GM18499 (cell line): ENCODE measurements around the gene ELP5.

Experiments used
- ATAC-seq: cut with Tn5 transposase; IDR thresholded peaks from one replicate; pipeline ENCODE4 v1.9.1; 2021; ENCODE audit warnings: moderate number of reproducible peaks; ENCODE audit not compliant: insufficient read depth, unreplicated experiment

The ELP5 gene

GRCh38 chr17:7218166-7218565, 33.8 kb upstream of the ELP5 start:
- ATAC-seq = no peak

- ATAC-seq = no peak
Measured at GRCh38 chr17:7218758-7219157, 33.3 kb upstream of the ELP5 start.

- ATAC-seq = no peak
Measured at GRCh38 chr17:7219229-7219811, 32.7 kb upstream of the ELP5 start.

GRCh38 chr17:7219812-7220592, 32.0 kb upstream of the ELP5 start, which contains the start of the genes ACADVL and DLG4:
TSS of gene ACADVL (plus strand) at chr17:7219938. CDS start at chr17:7219985, 47 bp downstream.
TSS of gene DLG4 (minus strand) at chr17:7219836.
- no peak for ATAC-seq

GRCh38 chr17:7220593-7221277, 31.3 kb upstream of the ELP5 start:
- no peak for ATAC-seq

- no peak for ATAC-seq
Measured at GRCh38 chr17:7221278-7222092, 30.5 kb upstream of the ELP5 start.

- no peak for ATAC-seq
Measured at GRCh38 chr17:7222093-7222971, 29.7 kb upstream of the ELP5 start.

- ATAC-seq = no peak
Measured at GRCh38 chr17:7222972-7223292, 29.1 kb upstream of the ELP5 start.

- ATAC-seq = no peak
Measured at GRCh38 chr17:7223375-7223774, 28.6 kb upstream of the ELP5 start.

- no peak for ATAC-seq
Measured at GRCh38 chr17:7224110-7224509, 27.9 kb upstream of the ELP5 start.

- no peak for ATAC-seq
Measured at GRCh38 chr17:7224661-7225111, 27.3 kb upstream of the ELP5 start.

- ATAC-seq = no peak
Measured at GRCh38 chr17:7225711-7226331, 26.2 kb upstream of the ELP5 start.

GRCh38 chr17:7226721-7227710, 25.0 kb upstream of the ELP5 start:
- no peak for ATAC-seq

GRCh38 chr17:7228920-7229319, 23.1 kb upstream of the ELP5 start:
- ATAC-seq = no peak

GRCh38 chr17:7229504-7229903, 22.5 kb upstream of the ELP5 start:
- no peak for ATAC-seq

- no peak for ATAC-seq
Measured at GRCh38 chr17:7232114-7232513, 19.9 kb upstream of the ELP5 start.

GRCh38 chr17:7233701-7234082, 18.3 kb upstream of the ELP5 start:
- ATAC-seq = no peak
